Measurements from ENCODE around the gene ERG. TPM values are rescaled to one million over a fixed set of nuclear protein-coding genes. Genes with fewer than 3 reads are reported as not detected.
A peak's percentile ranks its signal among the peaks of the same experiment; 100 is the strongest.

The ERG gene
- total RNA-seq, 1 experiment from 2014 or later, result 4.5 TPM

- TF ChIP-seq, protein P1, sequence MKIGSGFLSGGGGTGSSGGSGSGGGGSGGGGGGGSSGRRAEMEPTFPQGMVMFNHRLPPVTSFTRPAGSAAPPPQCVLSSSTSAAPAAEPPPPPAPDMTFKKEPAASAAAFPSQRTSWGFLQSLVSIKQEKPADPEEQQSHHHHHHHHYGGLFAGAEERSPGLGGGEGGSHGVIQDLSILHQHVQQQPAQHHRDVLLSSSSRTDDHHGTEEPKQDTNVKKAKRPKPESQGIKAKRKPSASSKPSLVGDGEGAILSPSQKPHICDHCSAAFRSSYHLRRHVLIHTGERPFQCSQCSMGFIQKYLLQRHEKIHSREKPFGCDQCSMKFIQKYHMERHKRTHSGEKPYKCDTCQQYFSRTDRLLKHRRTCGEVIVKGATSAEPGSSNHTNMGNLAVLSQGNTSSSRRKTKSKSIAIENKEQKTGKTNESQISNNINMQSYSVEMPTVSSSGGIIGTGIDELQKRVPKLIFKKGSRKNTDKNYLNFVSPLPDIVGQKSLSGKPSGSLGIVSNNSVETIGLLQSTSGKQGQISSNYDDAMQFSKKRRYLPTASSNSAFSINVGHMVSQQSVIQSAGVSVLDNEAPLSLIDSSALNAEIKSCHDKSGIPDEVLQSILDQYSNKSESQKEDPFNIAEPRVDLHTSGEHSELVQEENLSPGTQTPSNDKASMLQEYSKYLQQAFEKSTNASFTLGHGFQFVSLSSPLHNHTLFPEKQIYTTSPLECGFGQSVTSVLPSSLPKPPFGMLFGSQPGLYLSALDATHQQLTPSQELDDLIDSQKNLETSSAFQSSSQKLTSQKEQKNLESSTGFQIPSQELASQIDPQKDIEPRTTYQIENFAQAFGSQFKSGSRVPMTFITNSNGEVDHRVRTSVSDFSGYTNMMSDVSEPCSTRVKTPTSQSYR (CRISPR knock-in tag; IDR thresholded peaks at IDR 0.05), result no peak
- TF ChIP-seq NFYB (CRISPR knock-in tag; conservative IDR thresholded peaks at IDR 0.05; ENCODE audit: low read depth) (no peak), E2F4 (CRISPR knock-in tag; IDR thresholded peaks at IDR 0.05; ENCODE audit: borderline replicate concordance, low read depth) (no peak), ETV6 (CRISPR knock-in tag; IDR thresholded peaks at IDR 0.05) (no peak), AR (CRISPR knock-in tag; IDR thresholded peaks at IDR 0.05) (no peak), NR3C1 (CRISPR knock-in tag; conservative IDR thresholded peaks at IDR 0.05; ENCODE audit: low read depth) (no peak), CTCF (IDR thresholded peaks at IDR 0.05) (no peak), MAX (CRISPR knock-in tag; IDR thresholded peaks at IDR 0.05) (no peak)
- TF ChIP-seq, protein P2, sequence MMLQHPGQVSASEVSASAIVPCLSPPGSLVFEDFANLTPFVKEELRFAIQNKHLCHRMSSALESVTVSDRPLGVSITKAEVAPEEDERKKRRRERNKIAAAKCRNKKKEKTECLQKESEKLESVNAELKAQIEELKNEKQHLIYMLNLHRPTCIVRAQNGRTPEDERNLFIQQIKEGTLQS (CRISPR knock-in tag; conservative IDR thresholded peaks at IDR 0.05), result no peak
- TF ChIP-seq, protein P3, sequence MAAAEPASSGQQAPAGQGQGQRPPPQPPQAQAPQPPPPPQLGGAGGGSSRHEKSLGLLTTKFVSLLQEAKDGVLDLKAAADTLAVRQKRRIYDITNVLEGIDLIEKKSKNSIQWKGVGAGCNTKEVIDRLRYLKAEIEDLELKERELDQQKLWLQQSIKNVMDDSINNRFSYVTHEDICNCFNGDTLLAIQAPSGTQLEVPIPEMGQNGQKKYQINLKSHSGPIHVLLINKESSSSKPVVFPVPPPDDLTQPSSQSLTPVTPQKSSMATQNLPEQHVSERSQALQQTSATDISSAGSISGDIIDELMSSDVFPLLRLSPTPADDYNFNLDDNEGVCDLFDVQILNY (CRISPR knock-in tag; IDR thresholded peaks at IDR 0.05), result no peak
These were observed 95.5 kb downstream of the ERG start (continued) for GRCh38 chr21:38402795-38403194.

DNA sequence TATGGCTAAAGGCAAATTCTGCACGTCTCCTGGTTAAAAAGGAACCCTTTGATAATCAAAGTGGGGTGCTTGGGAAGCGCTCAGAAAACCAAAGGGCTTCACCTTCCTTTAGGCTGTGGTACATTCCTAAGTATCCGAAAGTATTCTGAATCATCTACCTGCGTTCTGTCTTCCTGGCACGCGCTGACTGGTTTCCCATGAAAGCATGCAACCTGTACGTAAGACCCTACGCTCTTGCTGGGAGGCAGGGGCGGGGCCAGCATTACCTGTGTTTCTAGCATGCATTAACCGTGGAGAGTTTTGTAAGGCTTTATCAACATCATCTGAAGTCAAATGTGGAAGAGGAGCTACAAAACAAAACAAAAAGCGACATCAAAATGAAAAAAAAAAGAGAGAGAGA lies 96.0 kb downstream of the ERG start:
- DNase-seq (ENCODE audit: low spot score) (no peak), ATAC-seq (no peak)
- peaks cover 22% of the 10 kb centered on the region for H3K4me1 Mint-ChIP-seq
- H3K36me3 Mint-ChIP-seq, result no peaks in the 10 kb centered on the region
- POLR2A ChIA-PET, result no interaction called here
- 0 out of 2 replicates have a peak overlapping the region, but pooled peaks have one; percentile 29 for H3K27ac Mint-ChIP-seq
- CTCF ChIA-PET, result no interaction called here
- H3K27me3 Mint-ChIP-seq (ENCODE audit: low read depth), result no peaks in the 10 kb centered on the region
- no peaks in the 10 kb centered on the region for H3K9me3 Mint-ChIP-seq
- H3K4me3 Mint-ChIP-seq, result no peak overlapping the region
- TF ChIP-seq, protein P4, sequence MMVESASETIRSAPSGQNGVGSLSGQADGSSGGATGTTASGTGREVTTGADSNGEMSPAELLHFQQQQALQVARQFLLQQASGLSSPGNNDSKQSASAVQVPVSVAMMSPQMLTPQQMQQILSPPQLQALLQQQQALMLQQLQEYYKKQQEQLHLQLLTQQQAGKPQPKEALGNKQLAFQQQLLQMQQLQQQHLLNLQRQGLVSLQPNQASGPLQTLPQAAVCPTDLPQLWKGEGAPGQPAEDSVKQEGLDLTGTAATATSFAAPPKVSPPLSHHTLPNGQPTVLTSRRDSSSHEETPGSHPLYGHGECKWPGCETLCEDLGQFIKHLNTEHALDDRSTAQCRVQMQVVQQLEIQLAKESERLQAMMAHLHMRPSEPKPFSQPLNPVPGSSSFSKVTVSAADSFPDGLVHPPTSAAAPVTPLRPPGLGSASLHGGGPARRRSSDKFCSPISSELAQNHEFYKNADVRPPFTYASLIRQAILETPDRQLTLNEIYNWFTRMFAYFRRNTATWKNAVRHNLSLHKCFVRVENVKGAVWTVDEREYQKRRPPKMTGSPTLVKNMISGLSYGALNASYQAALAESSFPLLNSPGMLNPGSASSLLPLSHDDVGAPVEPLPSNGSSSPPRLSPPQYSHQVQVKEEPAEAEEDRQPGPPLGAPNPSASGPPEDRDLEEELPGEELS (CRISPR knock-in tag; IDR thresholded peaks at IDR 0.05), result no peak
- TF ChIP-seq ARID4B (CRISPR knock-in tag; IDR thresholded peaks at IDR 0.05; ENCODE audit: borderline replicate concordance), result no peak
- no peak for TF ChIP-seq MAX (CRISPR knock-in tag; IDR thresholded peaks at IDR 0.05)
- no peak for TF ChIP-seq PRDM15 (CRISPR knock-in tag; IDR thresholded peaks at IDR 0.05)
- no peak for TF ChIP-seq HMGA2 (CRISPR knock-in tag; IDR thresholded peaks at IDR 0.05)

Measured in WTC11 (cell line).